Measurements from ENCODE around the gene HECW1.

HECW1 gene

GRCh38 chr7:43461349-43462024 lies 349.0 kb downstream of the HECW1 start:
- no peak overlapping the region for H3K27ac Mint-ChIP-seq
- H3K27me3 Mint-ChIP-seq = peaks cover 3% of the 10 kb centered on the region
- H3K4me3 Mint-ChIP-seq = no peak overlapping the region
- H3K4me1 Mint-ChIP-seq (ENCODE audit: low read depth) = peaks cover 13% of the 10 kb centered on the region
- H3K36me3 Mint-ChIP-seq (ENCODE audit: low read depth) = no peaks in the 10 kb centered on the region
- no peaks in the 10 kb centered on the region for H3K9me3 Mint-ChIP-seq
- intact Hi-C loops (cut with micrococcal nuclease) = no loop called here

GRCh38 chr7:43462836-43463235 lies 350.4 kb downstream of the HECW1 start:
- intact Hi-C loops (cut with micrococcal nuclease) = no loop called here
- H3K27ac Mint-ChIP-seq = no peak overlapping the region
- H3K4me1 Mint-ChIP-seq (ENCODE audit: low read depth) = peaks cover 13% of the 10 kb centered on the region
- no peak overlapping the region for H3K4me3 Mint-ChIP-seq
- peaks cover 5% of the 10 kb centered on the region for H3K27me3 Mint-ChIP-seq
- H3K36me3 Mint-ChIP-seq (ENCODE audit: low read depth) = no peaks in the 10 kb centered on the region
- no peaks in the 10 kb centered on the region for H3K9me3 Mint-ChIP-seq

DNA sequence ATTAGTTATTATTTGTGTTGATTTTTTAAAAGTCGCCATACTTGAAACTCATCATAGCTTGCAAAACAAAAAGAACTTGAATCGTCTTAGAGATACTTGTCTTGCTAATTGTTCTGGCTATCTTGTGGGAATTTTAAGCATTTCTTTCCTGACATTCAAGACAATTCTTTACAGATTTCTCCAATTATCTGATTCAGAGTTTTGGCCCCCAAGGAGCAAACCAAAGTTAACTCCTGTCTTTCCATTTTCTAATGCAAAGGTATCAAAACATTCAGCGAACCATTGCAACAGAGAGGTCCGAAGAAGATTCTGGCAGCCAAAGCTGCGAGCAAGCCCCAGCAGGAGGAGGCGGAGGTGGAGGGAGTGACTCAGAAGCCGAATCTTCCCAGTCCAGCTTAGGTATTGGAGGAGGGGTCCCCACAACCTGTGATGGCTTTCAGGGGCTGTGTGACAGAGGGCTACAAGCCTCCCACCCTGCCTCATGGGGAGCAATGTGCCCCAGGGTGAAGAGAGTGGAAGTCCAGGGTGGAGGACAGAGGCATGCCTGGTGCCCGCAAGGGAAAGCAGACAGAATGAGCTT lies 351.0 kb downstream of the HECW1 start:
- intact Hi-C loops (cut with micrococcal nuclease) = no loop called here
- Mint-ChIP-seq H3K4me1 (ENCODE audit: low read depth) (peaks cover 13% of the 10 kb centered on the region), H3K36me3 (ENCODE audit: low read depth) (no peaks in the 10 kb centered on the region), H3K27ac (no peak overlapping the region), H3K4me3 (no peak overlapping the region), H3K9me3 (no peaks in the 10 kb centered on the region), H3K27me3 (peaks cover 5% of the 10 kb centered on the region)

- Mint-ChIP-seq H3K27ac (no peak overlapping the region), H3K36me3 (ENCODE audit: low read depth) (no peaks in the 10 kb centered on the region), H3K27me3 (peaks cover 5% of the 10 kb centered on the region), H3K9me3 (no peaks in the 10 kb centered on the region), H3K4me1 (ENCODE audit: low read depth) (peaks cover 8% of the 10 kb centered on the region), H3K4me3 (no peak overlapping the region)
- intact Hi-C loops (cut with micrococcal nuclease) = no loop called here
These were observed 353.4 kb downstream of the HECW1 start for GRCh38 chr7:43465581-43466554.

DNA sequence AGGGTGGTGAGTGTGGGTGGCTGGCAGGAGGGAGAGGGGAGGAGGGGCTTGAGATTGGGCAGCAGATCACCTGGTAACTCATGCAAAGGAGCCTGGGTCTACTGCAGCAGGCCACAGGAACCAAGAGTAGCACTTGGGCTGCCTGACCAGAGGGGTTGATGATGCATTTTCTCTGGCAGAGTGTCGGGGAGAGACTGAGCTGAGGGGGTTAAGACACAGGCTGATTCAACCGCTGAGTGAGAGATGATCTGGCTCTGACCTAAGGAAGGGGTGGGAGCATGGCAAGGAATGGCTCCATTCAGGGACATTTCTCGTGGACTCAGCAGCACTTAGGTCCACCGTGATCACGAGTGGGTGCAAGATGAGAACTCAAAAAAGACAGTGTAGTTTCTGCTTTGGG lies 355.0 kb downstream of the HECW1 start:
- peaks cover 8% of the 10 kb centered on the region for H3K4me1 Mint-ChIP-seq (ENCODE audit: low read depth)
- H3K4me3 Mint-ChIP-seq = no peak overlapping the region
- intact Hi-C loops (cut with micrococcal nuclease) = no loop called here
- no peak overlapping the region for H3K27ac Mint-ChIP-seq
- no peaks in the 10 kb centered on the region for H3K9me3 Mint-ChIP-seq
- H3K27me3 Mint-ChIP-seq = peaks cover 5% of the 10 kb centered on the region
- H3K36me3 Mint-ChIP-seq (ENCODE audit: low read depth) = no peaks in the 10 kb centered on the region

DNA sequence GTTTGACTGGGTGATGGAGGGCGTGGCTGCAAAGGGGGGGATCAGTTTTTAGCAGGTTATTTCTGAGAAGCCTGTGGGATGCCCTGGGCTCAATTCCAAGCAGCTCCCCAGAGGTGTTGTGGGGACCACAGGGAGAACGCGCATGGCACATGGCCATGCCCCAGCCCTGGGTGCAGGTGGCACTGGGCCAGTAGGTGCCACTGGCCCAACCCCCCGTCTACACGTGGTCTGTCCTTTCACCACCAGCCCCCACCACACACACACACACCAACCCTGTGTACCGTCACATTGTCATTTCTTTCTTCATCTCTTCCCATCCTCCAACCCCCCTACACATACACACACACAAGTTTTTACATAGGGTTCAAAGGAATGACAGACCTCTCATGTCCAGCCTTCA lies 355.4 kb downstream of the HECW1 start:
- Mint-ChIP-seq H3K27ac (no peak overlapping the region), H3K36me3 (ENCODE audit: low read depth) (no peaks in the 10 kb centered on the region)

GRCh38 chr7:43469051-43469450 lies 356.6 kb downstream of the HECW1 start:
- peaks cover 8% of the 10 kb centered on the region for H3K4me1 Mint-ChIP-seq (ENCODE audit: low read depth)
- intact Hi-C loops (cut with micrococcal nuclease) = no loop called here
- H3K27me3 Mint-ChIP-seq = peaks cover 2% of the 10 kb centered on the region
- no peaks in the 10 kb centered on the region for H3K36me3 Mint-ChIP-seq (ENCODE audit: low read depth)
- H3K4me3 Mint-ChIP-seq = no peak overlapping the region
- H3K27ac Mint-ChIP-seq = no peak overlapping the region
- no peaks in the 10 kb centered on the region for H3K9me3 Mint-ChIP-seq

More for the DNA sequence above, 355.4 kb downstream of the HECW1 start:
- Mint-ChIP-seq H3K4me3 (no peak overlapping the region), H3K9me3 (no peaks in the 10 kb centered on the region), H3K27me3 (peaks cover 5% of the 10 kb centered on the region), H3K4me1 (ENCODE audit: low read depth) (peaks cover 8% of the 10 kb centered on the region)
- intact Hi-C loops (cut with micrococcal nuclease) = no loop called here

- Mint-ChIP-seq H3K36me3 (ENCODE audit: low read depth) (no peaks in the 10 kb centered on the region), H3K4me1 (ENCODE audit: low read depth) (peaks cover 8% of the 10 kb centered on the region), H3K27ac (no peak overlapping the region), H3K9me3 (no peaks in the 10 kb centered on the region), H3K27me3 (peaks cover 2% of the 10 kb centered on the region), H3K4me3 (no peak overlapping the region)
- intact Hi-C loops (cut with micrococcal nuclease) = no loop called here
These were observed 357.7 kb downstream of the HECW1 start for GRCh38 chr7:43470110-43470509.

DNA sequence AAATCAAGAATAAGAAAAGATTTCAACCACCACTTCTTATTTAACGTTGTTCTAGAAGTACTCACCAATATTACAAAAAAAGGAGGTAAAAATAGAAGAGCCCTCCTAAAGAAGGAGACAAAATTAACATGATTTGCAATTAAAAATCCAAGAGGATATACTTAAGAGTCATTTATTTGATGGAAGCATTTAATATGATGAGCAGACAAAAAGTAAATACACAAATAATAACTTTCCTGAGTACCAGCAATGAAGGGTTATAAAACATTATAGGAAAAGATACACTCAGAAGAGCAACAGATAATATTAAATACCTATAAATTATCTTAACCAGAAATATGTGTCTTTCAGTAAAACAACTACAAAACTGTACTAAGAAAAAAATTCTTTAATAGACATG lies 363.5 kb downstream of the HECW1 start:
- intact Hi-C loops (cut with micrococcal nuclease) = no loop called here
- H3K36me3 Mint-ChIP-seq (ENCODE audit: low read depth) = no peaks in the 10 kb centered on the region
- H3K27ac Mint-ChIP-seq = no peak overlapping the region
- no peaks in the 10 kb centered on the region for H3K4me1 Mint-ChIP-seq (ENCODE audit: low read depth)
- no peak overlapping the region for H3K4me3 Mint-ChIP-seq
- no peaks in the 10 kb centered on the region for H3K9me3 Mint-ChIP-seq
- no peaks in the 10 kb centered on the region for H3K27me3 Mint-ChIP-seq

DNA sequence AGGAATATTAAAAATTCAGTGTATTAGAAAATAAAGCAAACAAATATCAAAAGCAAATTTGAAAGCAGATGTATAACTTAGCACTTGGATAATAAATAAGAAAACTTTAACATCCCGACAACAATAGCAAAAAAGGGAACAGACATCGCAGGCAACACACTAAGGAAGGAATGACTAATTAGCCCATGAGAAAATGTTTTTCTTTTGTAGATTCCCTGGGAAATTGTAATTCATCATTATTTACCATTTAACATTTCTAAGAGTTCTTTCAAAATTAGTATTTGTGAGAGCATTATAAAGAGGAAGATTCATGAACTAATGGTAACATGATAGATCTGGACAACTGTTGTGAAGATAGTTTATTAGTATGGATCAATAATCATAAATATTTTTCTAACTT lies 364.4 kb downstream of the HECW1 start:
- H3K4me1 Mint-ChIP-seq (ENCODE audit: low read depth) = no peaks in the 10 kb centered on the region
- intact Hi-C loops (cut with micrococcal nuclease) = no loop called here
- no peaks in the 10 kb centered on the region for H3K27me3 Mint-ChIP-seq
- H3K9me3 Mint-ChIP-seq = no peaks in the 10 kb centered on the region
- no peak overlapping the region for H3K4me3 Mint-ChIP-seq
- no peaks in the 10 kb centered on the region for H3K36me3 Mint-ChIP-seq (ENCODE audit: low read depth)
- H3K27ac Mint-ChIP-seq = no peak overlapping the region

GRCh38 chr7:43479042-43479441 lies 366.6 kb downstream of the HECW1 start:
- Mint-ChIP-seq H3K27me3 (peaks cover 2% of the 10 kb centered on the region), H3K36me3 (ENCODE audit: low read depth) (no peaks in the 10 kb centered on the region), H3K9me3 (no peaks in the 10 kb centered on the region), H3K4me3 (no peak overlapping the region), H3K27ac (no peak overlapping the region), H3K4me1 (ENCODE audit: low read depth) (no peaks in the 10 kb centered on the region)
- intact Hi-C loops (cut with micrococcal nuclease) = no loop called here

- intact Hi-C loops (cut with micrococcal nuclease) = no loop called here
- H3K4me1 Mint-ChIP-seq (ENCODE audit: low read depth) = no peaks in the 10 kb centered on the region
These were observed 367.1 kb downstream of the HECW1 start for GRCh38 chr7:43479543-43479942.

DNA sequence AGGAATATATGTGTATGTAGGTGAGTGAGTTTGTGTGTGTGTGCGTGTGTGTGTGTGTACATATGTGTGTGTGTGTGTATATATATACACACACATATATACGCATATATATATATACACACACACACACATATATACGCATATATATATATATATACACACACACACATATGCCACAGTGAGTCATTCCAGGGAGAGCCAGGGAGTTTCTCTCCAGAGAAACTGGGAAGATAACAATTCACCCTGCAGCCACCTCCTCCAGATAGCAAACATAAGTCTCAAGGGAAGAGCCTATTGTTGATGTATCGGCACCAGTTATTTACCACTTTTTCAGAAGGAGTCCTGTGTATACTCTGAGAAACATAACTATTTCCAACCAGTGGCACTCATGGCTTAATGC lies 368.1 kb downstream of the HECW1 start:
- H3K9me3 Mint-ChIP-seq = no peaks in the 10 kb centered on the region
- no peaks in the 10 kb centered on the region for H3K4me1 Mint-ChIP-seq (ENCODE audit: low read depth)
- H3K27ac Mint-ChIP-seq = no peak overlapping the region
- no peak overlapping the region for H3K4me3 Mint-ChIP-seq
- intact Hi-C loops (cut with micrococcal nuclease) = no loop called here
- H3K27me3 Mint-ChIP-seq = peaks cover 2% of the 10 kb centered on the region
- H3K36me3 Mint-ChIP-seq (ENCODE audit: low read depth) = no peaks in the 10 kb centered on the region

More at GRCh38 chr7:43479543-43479942, 367.1 kb downstream of the HECW1 start:
- H3K36me3 Mint-ChIP-seq (ENCODE audit: low read depth) = no peaks in the 10 kb centered on the region
- no peak overlapping the region for H3K4me3 Mint-ChIP-seq
- H3K27me3 Mint-ChIP-seq = peaks cover 2% of the 10 kb centered on the region
- H3K9me3 Mint-ChIP-seq = no peaks in the 10 kb centered on the region
- H3K27ac Mint-ChIP-seq = no peak overlapping the region

Measured in dendritic cell treated with granulocyte-macrophage colony-stimulating factor and Interleukin-4, amounts not matched to agents 40 ng/mL and 50 ng/mL, for 4 days (primary cell).